Calu3 (cell line): ENCODE results near the gene GPR15LG. TPM values are rescaled to one million over a fixed set of nuclear protein-coding genes. Genes with fewer than 3 reads are reported as not detected.

ENCODE experiments used
- BruUV-seq: library from RNA; stranded (reverse); fragments of 400-500 nt; replicated peaks from 2 replicates; lab custom pipeline; 2021; lab: Mats Ljungman, UMichigan
- CTCF ChIA-PET: fragments of 300-600 bp; sonication (Branson Sonifier 250); formaldehyde crosslinking; loops from one replicate; lab custom pipeline; 2022; ENCODE audit warnings: antibody characterized with exemption; lab: Charles Lee
- DNase-seq: peaks from one replicate; pipeline ENCODE4 v3.0.0; 2022
- H3K27ac Mint-ChIP-seq: one replicate; pipeline ENCODE4 v1.8.0; 2022; ENCODE audit warnings: mixed read lengths; ENCODE audit not compliant: unreplicated experiment
- H3K27me3 Mint-ChIP-seq: one replicate; pipeline ENCODE4 v1.8.0; 2022; ENCODE audit warnings: mixed read lengths; ENCODE audit not compliant: unreplicated experiment
- H3K36me3 Mint-ChIP-seq: one replicate; pipeline ENCODE4 v1.8.0; 2022; ENCODE audit warnings: mild to moderate bottlenecking, moderate library complexity, mixed read lengths; ENCODE audit not compliant: insufficient read depth, unreplicated experiment
- H3K4me1 Mint-ChIP-seq: one replicate; pipeline ENCODE4 v1.8.0; 2022; ENCODE audit warnings: mild to moderate bottlenecking, low read depth, mixed read lengths; ENCODE audit not compliant: unreplicated experiment
- H3K4me3 Mint-ChIP-seq: one replicate; pipeline ENCODE4 v1.8.0; 2022; ENCODE audit warnings: mild to moderate bottlenecking, low read depth, moderate library complexity, mixed read lengths; ENCODE audit not compliant: unreplicated experiment
- H3K9me3 Mint-ChIP-seq: one replicate; pipeline ENCODE4 v1.8.0; 2022; ENCODE audit warnings: low read depth, mixed read lengths; ENCODE audit not compliant: unreplicated experiment
- CTCF ChIP-seq: fragments of 200-600 bp; IDR thresholded peaks from one replicate; pipeline ENCODE4 v1.8.0; 2022; ENCODE audit warnings: antibody characterized with exemption; ENCODE audit not compliant: unreplicated experiment
- intact Hi-C: fragments of 100-400 bp; cut with micrococcal nuclease; formaldehyde crosslinking; loops from one replicate; pipeline ENCODE4 v1.10.0; 2022; ENCODE audit not compliant: unreplicated experiment
- total RNA-seq: library from RNA; stranded (reverse); gene quantifications from 2 replicates; pipeline ENCODE4 v1.2.3, GENCODE V29; 2022

The GPR15LG gene
- total RNA-seq, 1 experiment from 2014 or later = not detected

- H3K4me3 Mint-ChIP-seq = no peak overlapping the region
Measured at GRCh38 chr10:84198206-84198915, 24.8 kb downstream of the GPR15LG start.

GRCh38 chr10:84200537-84201243 lies 27.1 kb downstream of the GPR15LG start:
- Mint-ChIP-seq H3K4me3 (no peak overlapping the region), H3K27ac (no peak overlapping the region), H3K9me3 (no peaks in the 10 kb centered on the region), H3K36me3 (no peaks in the 10 kb centered on the region), H3K27me3 (peaks cover 59% of the 10 kb centered on the region), H3K4me1 (no peaks in the 10 kb centered on the region)
- CTCF ChIA-PET = no interaction called here
- no peak for TF ChIP-seq CTCF
- DNase-seq = no peak
- BruUV-seq = no TSS peak
- intact Hi-C loops = no loop called here

More at GRCh38 chr10:84198206-84198915, 24.8 kb downstream of the GPR15LG start:
- TF ChIP-seq CTCF = no peak
- no peaks in the 10 kb centered on the region for H3K4me1 Mint-ChIP-seq
- BruUV-seq = no TSS peak
- intact Hi-C loops = no loop called here
- H3K9me3 Mint-ChIP-seq = no peaks in the 10 kb centered on the region
- H3K27ac Mint-ChIP-seq = no peak overlapping the region
- peaks cover 71% of the 10 kb centered on the region for H3K27me3 Mint-ChIP-seq
- CTCF ChIA-PET = no interaction called here
- DNase-seq = no peak
- H3K36me3 Mint-ChIP-seq = no peaks in the 10 kb centered on the region

- H3K27ac Mint-ChIP-seq = no peak overlapping the region
- no peaks in the 10 kb centered on the region for H3K9me3 Mint-ChIP-seq
- H3K36me3 Mint-ChIP-seq = no peaks in the 10 kb centered on the region
- H3K4me3 Mint-ChIP-seq = no peak overlapping the region
- no peak for DNase-seq
- no peak for TF ChIP-seq CTCF
- CTCF ChIA-PET = no interaction called here
- H3K27me3 Mint-ChIP-seq = peaks cover 59% of the 10 kb centered on the region
- intact Hi-C loops = no loop called here
- no TSS peak for BruUV-seq
- no peaks in the 10 kb centered on the region for H3K4me1 Mint-ChIP-seq
Measured at GRCh38 chr10:84201244-84201606, 27.6 kb downstream of the GPR15LG start.

- Mint-ChIP-seq H3K36me3 (no peaks in the 10 kb centered on the region), H3K27me3 (peaks cover 59% of the 10 kb centered on the region), H3K4me1 (no peaks in the 10 kb centered on the region), H3K9me3 (no peaks in the 10 kb centered on the region), H3K27ac (no peak overlapping the region), H3K4me3 (no peak overlapping the region)
- no peak for TF ChIP-seq CTCF
- intact Hi-C loops = no loop called here
- no TSS peak for BruUV-seq
- no peak for DNase-seq
- CTCF ChIA-PET = interaction anchor here (1.2 kb wide), 1 partner anchor 10 kb away, joined by 3 read pairs; no protein-coding TSS in a partner anchor
Measured at GRCh38 chr10:84201682-84202081, 28.1 kb downstream of the GPR15LG start.
